GM19397 (cell line): ENCODE measurements around the gene SPTBN4.

Experiments used
- ATAC-seq: cut with Tn5 transposase; IDR thresholded peaks from one replicate; pipeline ENCODE4 v1.9.1; 2021; ENCODE audit warnings: mild to moderate bottlenecking, moderate library complexity; ENCODE audit not compliant: unreplicated experiment

The SPTBN4 gene

DNA sequence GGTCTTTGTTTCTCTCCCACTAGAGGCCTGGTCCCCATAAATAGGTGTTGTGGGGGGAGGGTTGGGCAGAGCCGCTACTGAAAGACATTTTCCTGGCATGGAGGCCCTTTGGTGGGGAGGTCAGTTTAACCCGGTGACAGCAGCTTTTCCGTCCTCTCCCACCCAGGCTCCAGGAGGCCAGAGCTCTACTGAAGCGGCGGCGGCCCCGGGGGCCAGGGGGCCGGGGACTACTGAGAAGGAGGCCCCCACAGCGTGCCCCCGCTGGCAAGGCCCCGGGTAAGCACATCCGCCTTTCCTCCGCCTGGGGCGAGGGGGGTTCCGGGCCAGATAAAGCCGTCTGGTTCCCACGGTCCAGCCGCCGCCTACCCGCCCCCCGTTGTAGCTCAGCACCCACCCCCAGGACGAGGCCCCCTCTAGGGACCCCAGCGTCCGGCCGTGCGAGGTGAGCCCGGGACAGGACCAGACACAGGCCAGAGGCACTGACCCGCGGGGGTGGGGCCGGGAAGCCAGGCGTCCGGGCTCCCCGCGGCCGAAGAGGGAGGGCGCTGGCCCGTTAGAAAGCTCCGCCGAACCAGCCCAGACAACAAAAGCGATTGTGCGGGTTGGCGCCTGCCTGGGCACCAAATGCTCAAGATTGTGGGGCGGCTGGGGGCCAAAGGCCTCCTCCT lies 133.2 kb downstream of the SPTBN4 start:
- no peak for ATAC-seq

- no peak for ATAC-seq
These were observed 133.9 kb downstream of the SPTBN4 start for GRCh38 chr19:40600570-40601133.

DNA sequence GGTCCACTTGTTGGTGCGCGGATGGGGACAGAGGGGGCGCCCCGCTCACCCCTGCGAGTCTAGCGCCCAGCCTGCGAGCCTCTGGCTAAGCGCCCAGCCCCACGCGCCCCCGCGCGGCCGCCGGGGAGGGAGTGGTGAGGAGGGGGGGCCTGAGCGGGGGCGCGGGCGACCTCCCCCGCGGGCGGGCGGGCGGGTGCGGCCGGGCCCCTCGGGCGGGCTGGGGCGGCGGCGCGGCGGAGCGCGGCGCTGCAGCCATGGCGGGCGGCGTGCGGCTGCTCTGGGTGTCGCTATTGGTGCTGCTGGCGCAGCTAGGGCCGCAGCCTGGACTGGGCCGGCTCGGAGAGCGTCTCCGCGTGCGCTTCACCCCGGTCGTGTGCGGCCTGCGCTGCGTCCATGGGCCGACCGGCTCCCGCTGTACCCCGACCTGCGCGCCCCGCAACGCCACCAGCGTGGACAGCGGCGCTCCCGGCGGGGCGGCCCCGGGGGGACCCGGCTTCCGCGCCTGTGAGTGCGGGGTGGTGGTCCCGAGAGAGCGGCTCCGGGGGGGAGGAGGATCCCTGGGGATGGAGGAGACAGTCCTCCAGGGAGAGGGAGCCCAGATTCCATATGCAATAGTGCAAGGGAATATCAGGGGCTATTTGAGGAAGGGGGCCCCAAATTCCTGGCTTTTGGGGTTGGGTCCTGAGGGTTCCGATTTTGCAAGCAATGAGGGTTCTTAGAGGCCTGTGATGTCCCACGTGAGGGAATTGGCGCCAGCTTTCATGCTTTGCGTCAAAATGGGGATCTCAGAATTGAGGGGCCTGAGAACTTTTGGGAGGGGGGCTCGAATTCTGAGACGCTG lies 134.6 kb downstream of the SPTBN4 start, which contains the start of gene LTBP4:
TSS of gene LTBP4 (plus strand) at position 236 of the 841 bp plus-strand sequence. CDS start at position 255, 19 bp downstream.
- ATAC-seq, result no peak

DNA sequence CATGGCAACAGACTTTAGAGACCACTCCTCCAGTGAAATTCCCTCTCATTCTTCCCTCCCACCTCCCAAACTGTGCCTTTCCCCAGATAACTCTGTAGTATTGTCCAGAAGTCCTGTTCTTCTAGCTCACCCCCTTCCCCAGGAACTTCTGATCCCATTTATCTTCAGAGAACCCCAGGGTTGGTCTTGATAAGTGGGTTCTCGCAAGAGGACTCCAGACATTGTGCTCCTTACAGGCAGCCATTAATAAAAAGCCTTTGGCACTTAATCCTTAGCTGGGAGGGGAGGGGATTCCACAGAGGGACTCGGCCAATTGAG lies 136.2 kb downstream of the SPTBN4 start:
- no peak for ATAC-seq

GRCh38 chr19:40603389-40604170 lies 136.8 kb downstream of the SPTBN4 start:
- peak; percentile 65 for ATAC-seq

DNA sequence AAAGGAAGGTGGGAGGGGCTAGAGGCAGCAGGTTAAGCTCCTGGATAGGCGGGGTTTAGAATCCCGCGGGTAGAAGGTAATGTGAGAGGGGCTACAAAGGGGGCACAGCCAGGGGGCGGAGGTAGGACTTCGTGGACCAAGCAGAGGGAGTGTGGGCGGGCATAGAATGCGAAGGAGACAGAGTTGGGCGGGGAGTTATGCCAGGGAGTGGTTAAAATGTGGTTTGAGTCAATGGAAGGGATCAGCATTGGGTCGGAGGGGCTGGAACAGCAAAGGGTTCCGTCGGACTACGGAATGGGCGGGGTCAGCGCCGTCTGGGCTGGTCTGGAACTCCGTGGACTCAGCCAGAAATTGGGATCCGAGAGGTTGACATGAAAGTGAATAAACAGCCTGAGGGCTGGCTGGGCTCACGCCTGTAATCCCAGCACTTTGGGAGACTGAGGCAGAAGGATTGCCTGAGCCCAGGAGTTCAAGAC lies 137.4 kb downstream of the SPTBN4 start:
- ATAC-seq, result no peak

GRCh38 chr19:40604647-40605215 lies 137.9 kb downstream of the SPTBN4 start:
- ATAC-seq, result no peak

DNA sequence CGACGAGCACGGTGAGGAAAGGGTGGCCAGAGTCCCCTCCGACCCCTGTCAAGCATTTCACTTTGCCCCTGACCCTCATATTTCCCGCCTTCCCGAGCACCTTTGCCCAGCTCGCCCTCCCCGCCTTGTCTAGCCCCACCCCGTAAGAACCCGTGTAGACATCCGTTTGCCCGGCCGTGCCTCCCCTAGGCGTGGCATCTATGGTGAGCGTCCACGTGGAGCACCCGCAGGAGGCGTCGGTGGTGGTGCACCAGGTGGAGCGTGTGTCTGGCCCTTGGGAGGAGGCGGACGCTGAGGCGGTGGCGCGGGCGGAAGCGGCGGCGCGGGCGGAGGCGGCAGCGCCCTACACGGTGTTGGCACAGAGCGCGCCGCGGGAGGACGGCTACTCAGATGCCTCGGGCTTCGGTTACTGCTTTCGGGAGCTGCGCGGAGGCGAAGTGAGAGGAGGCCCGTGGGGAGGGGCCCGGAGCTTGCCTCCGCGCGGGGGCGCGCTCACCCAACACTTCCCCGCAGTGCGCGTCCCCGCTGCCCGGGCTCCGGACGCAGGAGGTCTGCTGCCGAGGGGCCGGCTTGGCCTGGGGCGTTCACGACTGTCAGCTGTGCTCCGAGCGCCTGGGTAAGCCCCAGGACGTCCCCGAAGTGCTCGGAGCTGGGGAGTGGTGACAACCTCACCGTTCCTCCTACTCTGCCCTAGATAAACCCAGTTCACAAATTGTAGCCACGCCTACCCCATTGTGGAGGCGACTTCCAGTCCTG lies 138.6 kb downstream of the SPTBN4 start:
- peak; percentile 27 for ATAC-seq

- no peak for ATAC-seq
These were observed 140.8 kb downstream of the SPTBN4 start for GRCh38 chr19:40607311-40608239.

DNA sequence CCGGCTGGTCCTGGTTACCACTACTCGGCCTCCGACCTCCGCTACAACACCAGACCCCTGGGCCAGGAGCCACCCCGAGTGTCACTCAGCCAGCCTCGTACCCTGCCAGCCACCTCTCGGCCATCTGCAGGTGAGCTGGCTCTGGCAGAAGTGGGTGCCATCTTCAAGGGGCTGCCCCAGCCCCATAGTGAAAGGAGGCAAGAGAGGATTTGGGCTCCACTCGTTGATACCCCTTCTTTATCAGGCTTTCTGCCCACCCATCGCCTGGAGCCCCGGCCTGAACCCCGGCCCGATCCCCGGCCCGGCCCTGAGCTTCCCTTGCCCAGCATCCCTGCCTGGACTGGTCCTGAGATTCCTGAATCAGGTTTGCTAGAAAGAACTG lies 141.4 kb downstream of the SPTBN4 start:
- no peak for ATAC-seq

GRCh38 chr19:40608957-40609356 lies 142.2 kb downstream of the SPTBN4 start:
- ATAC-seq, result no peak

- ATAC-seq, result peak; percentile 43
These were observed 143.0 kb downstream of the SPTBN4 start for GRCh38 chr19:40609561-40610395.

DNA sequence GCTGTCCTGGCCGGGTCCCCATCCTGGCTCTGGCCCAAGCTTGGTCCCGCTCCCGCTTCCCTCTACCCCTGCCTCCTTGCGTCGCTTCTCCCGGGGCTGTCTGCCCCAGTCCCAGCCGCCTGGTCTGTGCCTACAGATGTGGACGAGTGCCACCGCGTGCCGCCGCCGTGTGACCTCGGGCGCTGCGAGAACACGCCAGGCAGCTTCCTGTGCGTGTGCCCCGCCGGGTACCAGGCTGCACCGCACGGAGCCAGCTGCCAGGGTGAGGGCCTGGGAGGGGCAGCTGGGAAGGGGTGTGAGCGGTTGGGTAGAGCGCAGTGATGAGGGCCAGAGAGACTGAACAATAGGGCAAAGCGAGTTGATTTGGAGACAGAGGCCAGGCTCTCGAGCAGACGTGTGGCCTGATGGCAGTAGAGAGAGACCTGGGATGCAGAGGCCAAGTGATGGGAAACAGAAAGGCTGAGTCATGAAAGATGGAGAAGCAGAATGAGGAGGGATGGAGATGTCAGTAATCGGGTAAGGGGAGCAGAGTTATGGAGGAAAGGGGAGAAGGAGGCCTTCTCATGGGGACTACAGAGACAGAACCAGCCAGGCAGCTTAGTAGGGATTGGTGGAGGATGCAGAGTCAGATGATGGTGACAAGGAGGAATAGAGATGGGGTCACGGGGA lies 143.7 kb downstream of the SPTBN4 start:
- ATAC-seq, result no peak

GRCh38 chr19:40611096-40611495 lies 144.3 kb downstream of the SPTBN4 start:
- no peak for ATAC-seq

- no peak for ATAC-seq
These were observed 145.3 kb downstream of the SPTBN4 start for GRCh38 chr19:40611900-40612698.

DNA sequence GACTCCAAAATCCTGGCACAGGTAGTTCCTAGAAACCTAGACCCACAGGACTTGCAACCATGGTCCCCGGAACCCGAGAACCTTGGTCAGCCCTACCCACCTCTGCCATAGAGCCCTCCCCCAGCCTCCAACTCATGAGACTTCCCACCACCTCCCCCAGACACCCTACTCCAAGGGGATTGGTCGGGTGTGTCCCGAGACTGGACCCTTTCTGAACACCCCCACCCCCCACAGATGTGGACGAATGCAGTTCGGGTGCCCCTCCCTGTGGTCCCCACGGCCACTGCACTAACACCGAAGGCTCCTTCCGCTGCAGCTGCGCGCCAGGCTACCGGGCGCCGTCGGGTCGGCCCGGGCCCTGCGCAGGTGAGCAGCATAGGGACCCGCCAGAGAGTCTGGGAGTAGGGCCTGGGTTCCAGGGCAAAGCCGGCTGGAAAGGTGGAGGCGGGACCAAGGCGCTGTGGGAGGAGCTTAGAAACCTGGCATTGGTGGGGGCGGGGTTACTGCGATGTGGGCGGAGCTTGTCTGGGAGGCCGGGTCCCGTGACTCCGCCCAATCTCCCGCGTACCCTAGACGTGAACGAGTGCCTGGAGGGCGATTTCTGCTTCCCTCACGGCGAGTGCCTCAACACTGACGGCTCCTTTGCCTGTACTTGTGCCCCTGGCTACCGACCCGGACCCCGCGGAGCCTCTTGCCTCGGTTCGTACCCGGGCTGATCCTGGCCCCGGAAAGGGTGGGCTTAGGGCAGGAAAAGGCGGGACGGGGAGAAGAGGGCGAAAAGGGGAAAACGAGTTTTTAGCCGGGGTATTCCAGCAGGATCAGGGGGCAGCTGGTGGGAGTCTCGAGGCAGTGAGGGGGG lies 146.3 kb downstream of the SPTBN4 start:
- no peak for ATAC-seq
